Neuron (in vitro differentiated cells): ENCODE results near the gene CYB5R2.

Source experiments
- H2AFZ ChIP-seq: one replicate; pipeline ENCODE4 v1.6.1; 2013; ENCODE audit warnings: low read depth, mild to moderate bottlenecking, inconsistent platforms, low read length, moderate library complexity
- H3K27me3 ChIP-seq: one replicate; pipeline ENCODE4 v1.6.1; 2013; ENCODE audit warnings: low read length; ENCODE audit not compliant: insufficient read depth
- H3K36me3 ChIP-seq: one replicate; pipeline ENCODE4 v1.6.1; 2013; ENCODE audit warnings: low read length; ENCODE audit not compliant: insufficient read depth
- H3K4me1 ChIP-seq: one replicate; pipeline ENCODE4 v1.6.1; 2013; ENCODE audit warnings: low read length; ENCODE audit not compliant: insufficient read depth
- H3K4me3 ChIP-seq: 2 replicates; pipeline ENCODE4 v1.5.1; 2013; ENCODE audit warnings: mild to moderate bottlenecking, low read length, moderate library complexity
- H3K9me3 ChIP-seq: one replicate; pipeline ENCODE4 v1.6.1; 2013; ENCODE audit warnings: low read length

Gene CYB5R2

DNA sequence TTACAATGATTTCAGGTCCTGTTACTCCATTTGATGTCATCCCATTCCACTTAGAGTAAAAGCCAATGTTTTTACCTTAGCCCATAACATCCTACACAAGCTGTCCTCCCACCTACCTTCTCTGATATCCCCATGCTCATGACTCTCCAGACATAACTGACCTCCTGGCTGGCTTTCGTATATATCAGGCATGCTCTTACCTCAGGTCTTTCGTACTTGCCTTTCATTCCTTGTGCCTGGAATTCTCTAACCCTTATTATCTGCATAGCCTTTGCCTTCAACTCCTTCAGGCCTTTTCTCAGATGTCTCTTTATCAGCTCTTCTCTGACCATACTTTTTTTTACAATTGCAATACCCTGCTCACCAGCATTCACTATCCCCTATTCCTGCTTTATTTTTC lies 10.3 kb upstream of the CYB5R2 start:
- Histone ChIP-seq H3K27me3 (no peaks in the 10 kb centered on the region), H2AFZ (no peak overlapping the region), H3K36me3 (no peaks in the 10 kb centered on the region), H3K9me3 (no peaks in the 10 kb centered on the region), H3K4me3 (no peak overlapping the region), H3K4me1 (no peaks in the 10 kb centered on the region)

DNA sequence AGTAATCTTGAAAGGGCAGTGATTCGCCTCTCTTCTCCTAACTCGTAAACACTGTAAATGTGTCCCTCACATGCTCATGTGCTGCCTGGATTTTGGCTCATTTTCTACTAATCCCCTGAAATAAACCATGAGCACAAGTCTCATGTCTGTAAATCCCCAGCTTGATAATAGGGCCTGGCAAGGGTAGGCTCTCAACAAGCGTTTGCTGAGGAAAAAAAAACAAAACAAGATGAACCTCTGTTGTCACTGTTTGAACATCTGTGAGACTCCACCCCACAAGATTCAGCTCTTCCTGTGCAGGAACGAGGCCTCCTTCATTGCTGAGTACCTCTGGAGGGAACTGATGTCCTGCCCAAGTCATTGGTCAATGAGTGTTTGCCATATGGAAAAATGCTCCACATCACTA lies 4.5 kb upstream of the CYB5R2 start:
- no peak overlapping the region for H2AFZ ChIP-seq
- no peak overlapping the region for H3K4me3 ChIP-seq
- no peaks in the 10 kb centered on the region for H3K4me1 ChIP-seq
- peaks cover 6% of the 10 kb centered on the region for H3K27me3 ChIP-seq
- H3K36me3 ChIP-seq, result no peaks in the 10 kb centered on the region
- peaks cover 2% of the 10 kb centered on the region for H3K9me3 ChIP-seq

DNA sequence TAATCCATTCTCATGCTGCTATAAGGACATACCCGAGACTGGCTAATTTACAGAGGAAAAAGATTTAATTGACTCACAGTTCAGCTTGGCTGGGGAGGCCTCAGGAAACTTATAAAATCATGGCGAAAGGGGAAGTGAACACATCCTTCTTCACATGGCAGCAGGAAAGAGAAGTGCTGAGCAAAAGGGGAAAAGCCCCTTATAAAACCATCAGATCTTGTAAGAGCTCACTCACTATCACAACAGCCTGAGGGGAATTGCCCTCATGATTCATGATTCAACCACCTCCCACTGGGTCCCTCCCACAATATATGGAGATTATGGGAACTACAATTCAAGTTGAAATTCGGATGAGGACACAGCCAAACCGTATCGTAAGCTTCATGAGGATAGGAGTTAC lies 3.8 kb upstream of the CYB5R2 start:
- Histone ChIP-seq H2AFZ (no peak overlapping the region), H3K27me3 (peaks cover 12% of the 10 kb centered on the region), H3K36me3 (no peaks in the 10 kb centered on the region), H3K4me1 (no peaks in the 10 kb centered on the region), H3K4me3 (no peak overlapping the region), H3K9me3 (peaks cover 2% of the 10 kb centered on the region)

DNA sequence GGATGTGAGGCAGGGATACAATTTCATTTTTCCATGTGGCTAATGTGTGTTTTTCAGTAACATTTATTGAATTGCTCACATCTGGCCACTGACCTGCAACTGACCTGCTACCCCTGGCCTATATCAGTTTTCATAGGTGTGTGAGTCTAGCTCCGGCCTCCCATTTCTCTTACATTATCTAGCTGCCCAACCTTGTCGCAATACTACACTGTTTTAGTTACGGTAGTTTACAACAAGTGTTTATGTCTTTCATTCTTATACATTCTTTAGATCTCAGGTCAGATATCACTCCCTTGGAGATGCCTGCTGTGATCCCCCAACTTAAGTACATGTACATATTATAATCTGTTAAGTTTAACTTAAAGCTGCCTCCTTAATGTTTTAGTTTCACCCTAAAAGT lies 2.3 kb upstream of the CYB5R2 start:
- Histone ChIP-seq H3K36me3 (no peaks in the 10 kb centered on the region), H2AFZ (no peak overlapping the region), H3K4me1 (no peaks in the 10 kb centered on the region), H3K9me3 (peaks cover 2% of the 10 kb centered on the region), H3K27me3 (peaks cover 14% of the 10 kb centered on the region), H3K4me3 (no peak overlapping the region)

DNA sequence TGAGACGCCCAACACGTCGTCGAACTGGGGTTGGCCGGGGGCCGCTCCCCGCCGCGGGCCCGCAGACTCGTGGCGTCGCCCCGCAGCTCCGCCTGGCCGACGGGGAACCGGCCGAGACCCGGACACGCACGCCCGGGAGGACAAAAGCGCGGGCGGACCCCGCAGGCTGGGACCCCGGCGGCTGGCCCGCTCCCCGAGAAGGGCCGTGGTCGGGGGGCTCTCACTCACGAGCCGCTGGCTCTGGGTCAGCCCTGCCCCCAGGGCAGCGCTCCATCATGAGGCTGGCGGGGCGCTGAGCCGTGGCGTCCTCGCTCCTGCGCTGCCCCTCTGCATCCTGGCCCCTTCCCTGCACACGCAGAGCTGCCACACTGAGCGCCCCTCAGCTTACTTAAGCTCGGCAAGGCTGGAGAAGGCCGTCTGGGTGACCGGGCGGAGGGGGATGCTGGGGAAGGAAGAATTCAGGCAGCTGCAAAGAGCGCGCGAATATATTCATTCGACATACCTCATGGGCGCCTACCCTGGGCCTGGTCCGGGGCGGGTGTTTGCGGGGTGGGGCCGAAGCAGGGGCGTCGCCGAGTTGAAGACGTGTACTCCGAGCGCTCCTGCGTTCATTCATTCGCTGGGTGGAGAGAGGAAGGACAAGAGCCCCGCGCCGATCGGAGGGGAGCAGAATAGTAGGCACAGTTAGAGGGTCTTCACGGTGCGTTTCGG lies 579 bp upstream of the CYB5R2 start:
- H2AFZ ChIP-seq, result no peak overlapping the region
- H3K9me3 ChIP-seq, result peaks cover 2% of the 10 kb centered on the region
- H3K36me3 ChIP-seq, result no peaks in the 10 kb centered on the region
- H3K4me1 ChIP-seq, result peaks cover 5% of the 10 kb centered on the region
- no peak overlapping the region for H3K4me3 ChIP-seq
- peaks cover 14% of the 10 kb centered on the region for H3K27me3 ChIP-seq

DNA sequence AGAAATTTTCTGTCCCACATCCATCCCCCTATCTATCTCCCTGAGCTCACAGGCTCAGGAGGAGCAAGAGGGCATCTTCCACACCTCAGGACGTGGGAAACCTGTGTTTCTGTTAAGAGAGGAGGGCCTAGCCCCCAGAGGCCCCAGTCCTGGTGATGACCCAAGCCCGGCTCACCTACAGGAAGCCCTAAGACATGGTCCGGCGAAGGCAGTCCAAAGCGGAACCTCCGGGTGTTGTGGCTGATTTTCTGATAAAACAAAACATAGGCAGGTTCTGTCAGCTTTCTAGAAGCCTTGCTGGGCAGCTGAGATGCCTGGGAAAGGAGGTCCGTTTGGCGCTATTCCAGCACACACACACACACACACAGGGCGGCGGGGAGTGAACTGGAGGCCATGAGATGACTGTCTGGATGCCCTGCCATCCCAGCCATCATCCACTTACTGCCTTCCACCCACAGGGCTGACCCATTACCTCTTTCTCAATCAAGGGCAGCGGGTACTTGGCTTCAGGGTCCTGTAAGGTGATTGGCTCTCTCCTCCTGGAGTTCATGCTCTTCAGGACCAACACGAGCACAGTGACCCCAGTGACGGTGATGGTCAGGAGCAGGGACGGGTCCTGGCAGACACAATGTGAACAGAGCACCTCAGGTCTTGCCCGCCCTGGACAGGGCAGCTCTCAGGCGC lies 882 bp downstream of the CYB5R2 start:
- H3K4me3 ChIP-seq, result no peak overlapping the region
- peaks cover 2% of the 10 kb centered on the region for H3K9me3 ChIP-seq
- no peak overlapping the region for H2AFZ ChIP-seq
- H3K4me1 ChIP-seq, result peaks cover 16% of the 10 kb centered on the region
- H3K27me3 ChIP-seq, result peaks cover 14% of the 10 kb centered on the region
- no peaks in the 10 kb centered on the region for H3K36me3 ChIP-seq

DNA sequence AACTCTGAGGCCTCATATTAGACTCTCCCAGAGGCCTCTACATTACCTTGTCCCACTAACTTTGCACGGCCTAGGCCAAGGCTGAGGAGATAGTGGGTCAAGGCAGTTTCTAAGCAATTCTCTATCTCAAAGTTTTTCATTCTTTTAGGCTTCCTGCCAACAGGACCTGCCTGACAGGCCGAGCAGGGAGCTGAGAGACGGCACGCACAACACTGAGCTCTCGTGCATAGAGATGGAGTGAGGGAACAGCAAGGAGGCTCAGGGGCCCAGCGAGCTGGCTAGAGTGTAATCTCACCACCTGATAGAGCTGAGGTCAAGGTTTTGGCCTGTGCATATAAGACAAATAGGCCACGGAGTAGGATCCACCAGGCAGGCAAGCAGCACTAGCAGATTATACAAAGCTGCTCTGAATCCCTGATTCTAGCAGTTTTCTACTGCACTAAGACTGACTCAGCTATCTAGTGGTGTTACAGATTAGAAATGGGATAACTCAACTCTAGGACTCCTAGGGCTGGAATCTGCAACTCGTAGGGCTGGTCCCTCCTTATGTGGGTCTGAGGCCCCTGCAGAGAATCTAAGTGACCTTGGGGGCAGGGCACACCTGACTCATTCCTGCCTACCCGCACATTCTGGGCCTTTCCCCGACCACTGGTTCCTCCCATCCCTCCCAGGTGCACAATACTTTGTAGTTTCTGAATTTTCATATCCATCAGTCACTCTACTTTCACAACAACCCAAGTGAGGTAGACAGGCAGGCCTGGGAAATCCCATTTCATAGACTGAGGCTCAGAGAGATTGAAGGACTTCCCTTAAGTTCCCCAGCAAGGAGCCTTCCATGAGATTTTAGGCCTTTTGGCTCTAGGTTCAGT lies 1.7 kb downstream of the CYB5R2 start:
- Histone ChIP-seq H3K27me3 (peaks cover 14% of the 10 kb centered on the region), H2AFZ (no peak overlapping the region), H3K4me1 (peaks cover 18% of the 10 kb centered on the region), H3K36me3 (no peaks in the 10 kb centered on the region), H3K9me3 (peaks cover 2% of the 10 kb centered on the region), H3K4me3 (no peak overlapping the region)

DNA sequence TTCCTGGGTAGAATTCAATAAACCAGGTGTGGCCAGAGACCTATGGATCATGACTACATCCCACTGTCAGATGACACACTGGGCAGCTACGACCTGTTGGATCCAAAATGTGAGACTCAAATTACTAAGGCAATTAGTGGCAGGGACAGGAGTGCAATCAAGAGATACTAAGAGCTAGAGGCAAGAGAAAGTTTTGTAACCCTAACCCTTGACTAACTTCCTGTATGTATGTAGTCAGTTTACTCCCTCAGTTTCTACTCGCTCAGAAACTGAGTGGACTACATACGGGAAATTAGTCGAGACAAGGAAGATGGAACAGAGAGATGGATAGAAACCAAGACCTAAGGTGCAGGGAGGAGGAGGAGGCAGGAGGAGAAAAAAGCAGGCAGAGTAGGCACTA lies 2.7 kb downstream of the CYB5R2 start:
- no peak overlapping the region for H2AFZ ChIP-seq
- H3K4me3 ChIP-seq, result no peak overlapping the region
- H3K4me1 ChIP-seq, result peaks cover 18% of the 10 kb centered on the region
- H3K27me3 ChIP-seq, result peaks cover 11% of the 10 kb centered on the region
- H3K9me3 ChIP-seq, result peaks cover 2% of the 10 kb centered on the region
- no peaks in the 10 kb centered on the region for H3K36me3 ChIP-seq

DNA sequence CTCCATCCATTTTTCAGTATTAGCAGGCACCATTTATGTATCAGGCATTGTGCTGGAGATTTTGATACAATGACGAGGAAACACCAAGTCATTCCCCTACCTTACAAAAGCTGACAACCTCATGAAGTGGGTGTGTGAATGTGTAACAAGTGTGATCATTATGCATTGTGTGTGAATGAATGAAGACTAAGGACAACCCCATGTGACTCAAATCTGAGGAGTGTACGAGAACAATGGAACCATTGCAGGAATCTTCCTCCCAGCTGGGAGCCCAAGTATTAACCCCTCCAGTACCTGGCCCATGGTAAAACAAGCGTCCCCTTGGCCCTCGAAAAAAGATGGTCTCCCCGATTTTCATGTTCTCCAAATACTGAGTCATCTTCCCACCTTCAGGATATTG lies 4.4 kb downstream of the CYB5R2 start:
- Histone ChIP-seq H3K4me3 (no peak overlapping the region), H3K27me3 (peaks cover 11% of the 10 kb centered on the region), H3K4me1 (peaks cover 18% of the 10 kb centered on the region), H3K36me3 (no peaks in the 10 kb centered on the region), H2AFZ (no peak overlapping the region), H3K9me3 (peaks cover 2% of the 10 kb centered on the region)

DNA sequence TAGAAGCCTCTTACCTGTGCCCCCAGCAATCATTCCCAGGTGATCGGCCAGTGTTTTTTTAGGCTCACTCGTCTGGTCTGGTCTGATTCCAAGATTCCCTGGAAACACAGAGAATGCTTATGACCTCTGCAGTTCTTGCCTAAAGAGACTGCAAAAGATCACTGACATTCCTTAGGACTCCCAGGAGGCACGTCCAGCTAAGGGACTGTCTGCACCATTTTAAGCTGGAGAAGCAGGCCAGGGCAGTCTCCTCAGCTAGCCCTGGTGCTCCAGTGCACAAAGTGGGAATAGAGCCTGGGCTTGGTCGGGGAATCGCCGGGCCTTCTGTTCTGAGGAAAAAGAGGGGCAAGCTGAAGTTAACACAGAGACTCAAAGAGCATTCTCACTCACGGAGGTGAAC lies 4.8 kb downstream of the CYB5R2 start:
- Histone ChIP-seq H2AFZ (no peak overlapping the region), H3K27me3 (peaks cover 11% of the 10 kb centered on the region), H3K4me1 (peaks cover 18% of the 10 kb centered on the region), H3K4me3 (no peak overlapping the region), H3K9me3 (peaks cover 2% of the 10 kb centered on the region), H3K36me3 (no peaks in the 10 kb centered on the region)

DNA sequence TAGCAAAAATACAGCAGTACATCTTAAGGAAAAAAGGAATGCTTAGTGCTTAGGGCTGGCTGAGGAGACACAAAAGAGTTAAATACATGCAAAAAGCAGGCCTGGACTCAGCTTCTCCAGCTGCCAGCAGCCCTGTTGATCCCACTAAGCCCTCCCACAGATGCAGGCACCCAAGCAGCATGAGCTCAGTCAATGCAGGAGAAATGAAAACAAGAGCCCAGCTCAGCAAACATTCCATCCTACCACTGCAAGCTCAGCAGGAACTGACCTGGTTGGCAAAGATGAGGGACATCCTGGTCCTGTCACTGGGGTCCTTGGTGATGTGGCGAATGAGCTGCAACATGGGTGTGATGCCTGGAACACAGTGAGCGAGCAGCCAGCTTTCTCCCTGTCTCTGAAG lies 5.8 kb downstream of the CYB5R2 start:
- Histone ChIP-seq H3K36me3 (no peaks in the 10 kb centered on the region), H3K9me3 (no peaks in the 10 kb centered on the region), H3K4me1 (peaks cover 18% of the 10 kb centered on the region), H3K4me3 (no peak overlapping the region), H3K27me3 (peaks cover 5% of the 10 kb centered on the region), H2AFZ (no peak overlapping the region)

DNA sequence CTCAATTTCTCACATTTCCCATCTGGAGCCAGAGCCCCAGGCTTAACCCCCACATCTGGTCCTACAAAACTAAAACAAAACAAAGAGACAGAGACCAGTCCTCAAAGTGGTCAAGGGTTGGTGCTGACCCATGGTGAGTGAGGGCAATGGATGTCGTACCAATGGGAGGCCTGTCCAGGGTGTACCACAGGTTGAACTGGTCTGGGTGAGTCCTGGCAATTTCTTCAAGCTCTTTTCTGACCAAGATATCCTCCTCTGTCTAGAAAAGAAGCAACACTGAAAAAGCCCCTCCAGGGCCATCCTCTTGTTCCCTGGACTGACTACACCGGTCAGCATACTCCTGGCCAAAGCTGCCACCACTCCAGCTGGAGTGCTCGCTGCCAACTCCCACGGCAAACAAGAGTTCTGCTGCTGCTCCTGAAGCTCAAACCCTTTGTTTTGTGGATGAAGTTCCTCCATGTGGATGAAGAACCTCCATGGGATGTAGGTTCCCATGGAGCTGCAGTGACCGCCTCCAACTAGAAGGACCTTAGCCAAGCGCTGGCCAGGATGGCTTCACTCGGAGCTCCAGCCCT lies 6.9 kb downstream of the CYB5R2 start:
- Histone ChIP-seq H2AFZ (no peak overlapping the region), H3K4me1 (peaks cover 18% of the 10 kb centered on the region), H3K36me3 (no peaks in the 10 kb centered on the region), H3K4me3 (no peak overlapping the region), H3K27me3 (no peaks in the 10 kb centered on the region), H3K9me3 (no peaks in the 10 kb centered on the region)
